GM19324 (cell line): ENCODE measurements around the gene NEK7.
"Not testable (repeated sequence)": the region's sequence is repeated elsewhere in the genome, so short reads cannot be mapped to it uniquely, and the experiment has no call there.

ENCODE experiments used
- ATAC-seq: cut with Tn5 transposase; IDR thresholded peaks from one replicate; pipeline ENCODE4 v1.9.1; 2021; ENCODE audit warnings: mild to moderate bottlenecking, moderate library complexity; ENCODE audit not compliant: unreplicated experiment, low FRiP score

Gene NEK7

GRCh38 chr1:198275597-198275996, 118.8 kb downstream of the NEK7 start:
- ATAC-seq: no peak

- no peak for ATAC-seq
These were observed 119.4 kb downstream of the NEK7 start for GRCh38 chr1:198276241-198276640.

DNA sequence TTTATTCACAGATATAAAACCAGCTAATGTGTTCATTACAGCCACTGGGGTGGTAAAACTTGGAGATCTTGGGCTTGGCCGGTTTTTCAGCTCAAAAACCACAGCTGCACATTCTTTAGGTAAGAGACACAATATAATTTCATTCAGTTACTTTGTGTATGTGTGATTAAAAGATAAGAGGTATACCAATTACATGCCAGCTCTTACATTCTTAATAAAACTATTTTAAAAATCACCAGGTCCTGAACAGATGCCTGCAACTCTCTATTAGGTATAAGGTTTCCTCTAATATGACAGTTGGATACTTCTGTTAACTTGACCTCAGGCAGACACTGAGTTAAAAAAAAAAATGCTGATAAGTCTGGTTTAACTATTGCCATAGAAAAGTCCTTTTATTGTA, 122.1 kb downstream of the NEK7 start:
- ATAC-seq: no peak

GRCh38 chr1:198280080-198280479, 123.3 kb downstream of the NEK7 start:
- ATAC-seq: no peak

DNA sequence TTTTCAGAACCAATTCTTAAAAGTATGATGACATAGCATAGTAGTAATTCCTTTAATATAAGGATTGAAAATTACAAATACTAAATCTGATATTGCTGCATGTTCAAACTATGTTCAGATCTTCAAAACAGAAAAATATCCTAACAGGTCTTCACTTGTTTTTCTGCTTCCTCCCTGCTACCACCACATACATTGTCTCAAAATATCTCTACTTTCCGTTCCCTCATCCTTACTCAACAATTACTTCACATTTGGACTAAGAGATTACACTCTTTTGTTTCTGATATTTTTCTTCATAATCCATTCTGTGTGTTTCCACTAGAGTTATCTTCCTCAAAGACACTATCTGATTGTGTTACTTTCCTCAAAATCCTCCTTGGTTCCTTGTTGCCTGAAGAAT, 125.1 kb downstream of the NEK7 start:
- ATAC-seq: no peak

- ATAC-seq: no peak
These were observed 126.4 kb downstream of the NEK7 start for GRCh38 chr1:198283222-198283621.

DNA sequence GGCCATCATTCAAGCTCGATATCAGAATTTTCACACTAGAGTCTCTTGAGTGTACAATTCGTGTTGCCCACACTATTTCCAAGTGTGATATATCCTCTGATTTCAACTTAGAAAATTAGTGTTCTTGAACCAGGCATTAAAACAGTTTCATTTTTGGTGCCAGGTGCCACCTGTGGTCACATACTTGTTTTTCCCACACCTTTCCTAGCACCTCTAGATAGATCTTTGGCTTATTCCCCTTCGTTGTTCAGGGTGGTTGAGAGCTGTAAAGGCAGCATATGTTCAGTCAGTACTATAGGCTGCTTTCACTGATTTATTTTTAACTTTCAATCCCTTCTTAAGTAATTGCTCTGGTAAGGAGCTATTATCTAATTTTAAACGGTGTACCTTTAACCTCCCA, 131.1 kb downstream of the NEK7 start:
- no peak for ATAC-seq

- ATAC-seq: no peak
These were observed 133.4 kb downstream of the NEK7 start for GRCh38 chr1:198290089-198290683.

DNA sequence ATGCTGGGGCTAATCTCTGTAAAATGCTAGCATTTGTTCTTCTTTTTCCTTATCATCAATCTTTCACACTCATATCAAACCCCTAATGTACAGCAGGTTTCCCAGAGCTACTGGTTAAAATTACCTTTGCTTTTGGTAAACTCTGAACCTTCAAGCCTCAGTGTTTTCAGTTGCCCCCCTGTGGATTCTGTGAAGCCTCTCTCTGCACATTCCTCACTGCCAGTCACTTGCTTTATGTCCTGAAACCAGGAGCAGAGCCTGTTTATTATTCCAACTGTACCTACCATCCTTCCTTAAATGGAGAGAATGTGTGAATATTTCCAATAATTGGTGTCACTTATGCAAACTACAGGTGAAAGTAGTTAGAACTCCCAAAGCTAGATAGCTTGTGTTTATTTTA, 134.2 kb downstream of the NEK7 start:
- no peak for ATAC-seq

DNA sequence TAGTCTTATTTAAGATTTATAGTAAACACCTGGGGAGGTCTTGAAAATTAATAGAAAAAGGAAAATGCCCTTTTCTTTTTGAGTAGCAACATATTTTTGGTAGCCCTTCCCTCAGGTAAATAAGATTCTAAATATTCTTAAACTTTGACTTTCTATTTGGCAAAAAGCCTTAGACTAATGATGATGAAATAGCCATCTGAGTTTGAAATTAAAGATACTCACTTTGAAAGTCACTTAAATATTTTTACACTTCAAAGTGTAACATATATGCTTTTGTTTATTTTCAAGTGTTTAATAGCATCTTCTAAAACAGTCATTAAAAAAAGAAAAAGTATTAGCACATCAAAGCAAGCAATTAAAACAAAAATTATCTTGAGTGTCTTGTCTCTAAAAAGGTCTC, 135.1 kb downstream of the NEK7 start:
- no peak for ATAC-seq

- no peak for ATAC-seq
These were observed 138.4 kb downstream of the NEK7 start for GRCh38 chr1:198295225-198295624.

GRCh38 chr1:198295971-198296370, 139.2 kb downstream of the NEK7 start:
- ATAC-seq: no peak

- no peak for ATAC-seq
These were observed 140.5 kb downstream of the NEK7 start for GRCh38 chr1:198297281-198297680.

DNA sequence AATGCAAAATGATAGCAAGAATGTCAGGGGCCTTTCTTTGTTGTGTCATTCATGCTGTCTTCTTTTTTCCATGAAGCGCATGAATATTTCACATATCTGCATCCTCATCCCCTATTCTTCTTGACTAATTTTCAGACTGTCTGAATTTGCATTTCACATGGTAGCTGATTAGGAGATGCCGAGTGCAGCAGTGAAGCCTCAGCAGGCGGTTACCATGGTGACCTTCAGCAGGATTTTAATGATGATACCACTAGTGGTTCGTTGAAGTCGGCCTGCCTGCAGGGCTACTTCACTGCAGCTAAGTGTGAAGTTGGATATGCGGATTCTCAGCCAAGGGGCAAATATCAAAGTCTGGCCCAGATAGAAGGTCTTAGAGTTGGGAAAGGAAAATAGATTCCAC, 141.8 kb downstream of the NEK7 start:
- ATAC-seq: no peak

GRCh38 chr1:198300451-198300850, 143.7 kb downstream of the NEK7 start:
- ATAC-seq: no peak

DNA sequence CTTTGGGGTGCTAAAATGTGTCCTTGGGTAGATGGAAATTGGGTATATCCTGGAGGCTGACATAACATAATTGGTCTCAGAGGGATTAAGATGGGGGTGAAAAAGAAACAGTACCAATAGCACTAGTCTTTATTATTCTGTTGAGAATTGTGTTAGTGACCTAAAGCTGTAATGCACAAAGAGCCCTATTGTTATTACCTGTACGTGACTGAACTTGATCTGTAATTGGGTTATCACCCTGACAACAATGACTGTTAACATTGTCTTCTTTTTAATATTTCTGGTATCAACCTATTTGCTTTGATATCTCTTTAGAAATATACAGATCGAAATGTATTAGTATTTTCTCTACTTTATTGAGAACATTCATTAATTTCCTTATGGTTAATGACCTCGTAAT, 147.6 kb downstream of the NEK7 start:
- ATAC-seq: no peak

- not testable (repeated sequence) for ATAC-seq
These were observed 158.0 kb downstream of the NEK7 start for GRCh38 chr1:198314817-198315216.

DNA sequence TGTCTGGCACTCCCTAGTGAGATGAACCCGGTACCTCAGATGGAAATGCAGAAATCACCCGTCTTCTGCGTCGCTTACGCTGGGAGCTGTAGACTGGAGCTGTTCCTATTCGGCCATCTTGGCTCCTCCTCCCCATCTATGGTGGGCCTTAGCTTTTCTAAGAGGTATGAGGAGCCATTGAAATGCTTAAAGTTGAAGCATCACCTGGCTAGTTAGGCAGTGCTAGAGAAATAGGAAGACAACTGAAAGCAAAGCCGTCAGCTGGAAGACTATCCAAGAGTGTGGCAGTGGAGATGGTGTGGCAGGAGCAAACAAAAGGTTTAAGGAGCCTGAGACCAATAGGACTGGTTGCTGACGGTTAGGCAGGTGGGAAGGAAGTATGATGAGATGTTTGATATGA, 158.5 kb downstream of the NEK7 start:
- not testable (repeated sequence) for ATAC-seq

DNA sequence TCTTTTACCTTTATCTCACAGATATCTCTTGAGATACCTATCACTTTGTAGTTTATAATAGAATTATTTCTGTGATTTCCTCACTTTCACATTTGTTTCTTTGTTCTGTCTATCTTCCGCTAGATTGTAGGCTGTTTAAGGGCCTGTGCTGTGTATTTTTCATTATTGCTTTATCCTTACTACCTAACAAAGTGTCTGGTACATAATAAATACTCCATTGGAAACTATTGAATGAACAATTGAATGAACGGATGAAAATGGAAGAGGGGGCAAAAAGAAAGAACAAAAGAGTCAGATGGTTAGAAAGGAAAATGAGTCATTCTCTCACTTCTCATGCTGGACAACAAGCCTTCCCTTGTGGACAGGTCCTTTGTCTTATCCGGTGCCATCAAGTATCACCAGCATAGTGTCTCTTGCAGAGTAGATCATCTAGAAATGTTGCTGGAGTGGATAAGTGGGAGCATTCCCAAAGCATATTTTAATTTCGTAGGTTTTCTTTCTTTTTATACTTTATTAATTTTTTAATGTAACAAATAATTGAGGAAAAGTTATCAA, 159.8 kb downstream of the NEK7 start:
- ATAC-seq: no peak

DNA sequence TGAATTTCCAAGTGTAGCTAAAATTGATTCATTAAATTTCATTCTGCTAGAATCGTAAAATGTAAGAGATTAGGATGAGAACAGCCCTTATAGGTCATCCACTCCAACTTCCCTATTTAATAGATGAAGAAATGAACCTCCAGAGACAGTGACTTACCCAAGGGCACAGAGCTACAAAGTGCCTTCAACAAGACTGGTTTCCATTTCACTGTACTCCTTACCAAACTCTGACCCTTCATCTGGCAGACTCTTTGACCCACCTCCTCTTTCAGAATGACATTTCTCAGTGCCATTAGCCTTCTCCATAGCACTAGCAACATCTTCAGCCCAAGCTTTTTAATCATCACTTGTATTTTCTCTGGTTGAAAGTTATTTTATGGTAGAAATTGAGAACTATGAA, 161.3 kb downstream of the NEK7 start:
- peak; percentile 47 for ATAC-seq

DNA sequence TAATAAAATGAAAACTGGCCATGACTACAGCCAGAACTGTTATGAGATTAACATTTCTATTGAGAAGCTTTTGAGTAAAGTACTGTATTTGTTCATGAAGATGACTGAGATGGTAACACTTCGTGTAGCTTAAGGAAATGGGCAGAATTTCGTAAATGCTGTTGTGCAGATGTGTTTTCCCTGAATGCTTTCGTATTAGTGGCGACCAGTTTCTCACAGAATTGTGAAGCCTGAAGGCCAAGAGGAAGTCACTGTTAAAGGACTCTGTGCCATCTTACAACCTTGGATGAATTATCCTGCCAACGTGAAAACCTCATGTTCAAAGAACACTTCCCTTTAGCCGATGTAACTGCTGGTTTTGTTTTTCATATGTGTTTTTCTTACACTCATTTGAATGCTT, 164.0 kb downstream of the NEK7 start:
- no peak for ATAC-seq

- ATAC-seq: no peak
These were observed 169.4 kb downstream of the NEK7 start for GRCh38 chr1:198326232-198326631.

DNA sequence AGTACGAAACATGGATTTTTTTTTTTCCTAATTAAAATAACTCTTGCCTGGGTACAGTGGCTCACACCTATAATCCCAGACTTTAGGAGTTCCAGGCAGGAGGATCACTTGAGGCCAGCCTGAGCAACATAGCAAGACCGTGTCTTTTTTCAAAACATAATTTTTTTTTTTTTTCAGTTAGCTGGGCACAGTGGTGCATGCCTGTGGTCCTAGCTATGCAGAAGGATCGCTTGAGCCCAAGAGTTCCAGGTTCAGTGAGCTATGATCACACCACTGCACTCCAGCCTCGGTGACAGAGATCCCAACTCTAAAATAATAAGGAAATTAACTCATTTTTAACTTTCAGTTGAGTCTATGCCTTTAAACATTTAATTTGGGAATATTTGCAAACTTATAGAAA, 170.1 kb downstream of the NEK7 start:
- no peak for ATAC-seq
